Skeletal muscle satellite cell (primary cell): ENCODE results near the gene FXYD5. TPM values are rescaled to one million over a fixed set of nuclear protein-coding genes. Genes with fewer than 3 reads are reported as not detected.
A peak's percentile ranks its signal among the peaks of the same experiment; 100 is the strongest.

Experiments
- H3K27me3 ChIP-seq: 2 replicates; pipeline ENCODE4 v1.7.0; 2013; ENCODE audit warnings: low read length; ENCODE audit not compliant: control insufficient read depth, insufficient read depth
- H3K36me3 ChIP-seq: 2 replicates; pipeline ENCODE4 v1.7.0; 2013; ENCODE audit warnings: mild to moderate bottlenecking, control low read depth, low read length; ENCODE audit not compliant: insufficient read depth
- H3K4me1 ChIP-seq: 2 replicates; pipeline ENCODE4 v1.7.0; 2013; ENCODE audit warnings: low read length; ENCODE audit not compliant: control insufficient read depth, insufficient read depth
- H3K4me2 ChIP-seq: 2 replicates; pipeline ENCODE4 v1.7.0; 2013; ENCODE audit warnings: mild to moderate bottlenecking, low read length
- H3K4me3 ChIP-seq: 2 replicates; pipeline ENCODE4 v1.7.0; 2013; ENCODE audit warnings: low read length
- H3K9ac ChIP-seq: 2 replicates; pipeline ENCODE4 v1.7.0; 2013; ENCODE audit warnings: mild to moderate bottlenecking, low read depth, low read length, moderate library complexity
- H3K9me3 ChIP-seq: replicated peaks from 2 replicates; pipeline ENCODE4 v1.7.0; 2013; ENCODE audit warnings: mild to moderate bottlenecking, control low read depth, low read length
- total RNA-seq: library from RNA; depleted of rRNA; stranded (reverse); fragments of >200 nt; gene quantifications from 2 replicates; pipeline ENCODE4 v1.2.3, GENCODE V29; 2012; rRNA removed

FXYD5 gene
- total RNA-seq, result 35.5 and 50.0 TPM in 2 replicates

GRCh38 chr19:35154525-35155406 is at the start of gene FXYD5:
Gene FXYD5, plus strand, starts transcription at chr19:35154735. Its CDS starts 816 bp downstream, at chr19:35155551.
- Histone ChIP-seq H3K27me3 (no peaks in the 10 kb centered on the region), H3K4me3 (peak within 1 kb of the TSS; percentile 89), H3K4me2 (peak within 1 kb of the TSS; percentile 92), H3K9me3 (no peaks in the 10 kb centered on the region), H3K4me1 (peaks cover 22% of the 10 kb centered on the region), H3K9ac (peak within 1 kb of the TSS; percentile 84), H3K36me3 (peaks cover 21% of the 10 kb centered on the region)

GRCh38 chr19:35105047-35105410 is 49.5 kb upstream of the FXYD5 start:
- no peak overlapping the region for H3K9ac ChIP-seq
- no peaks in the 10 kb centered on the region for H3K4me1 ChIP-seq
- H3K4me2 ChIP-seq, result no peak overlapping the region
- peaks cover 16% of the 10 kb centered on the region for H3K27me3 ChIP-seq
- H3K9me3 ChIP-seq, result no peaks in the 10 kb centered on the region
- no peak overlapping the region for H3K4me3 ChIP-seq
- no peaks in the 10 kb centered on the region for H3K36me3 ChIP-seq

GRCh38 chr19:35105411-35106290 is 48.9 kb upstream of the FXYD5 start:
- no peak overlapping the region for H3K4me3 ChIP-seq
- peaks cover 16% of the 10 kb centered on the region for H3K27me3 ChIP-seq
- H3K9me3 ChIP-seq, result no peaks in the 10 kb centered on the region
- no peaks in the 10 kb centered on the region for H3K36me3 ChIP-seq
- H3K9ac ChIP-seq, result no peak overlapping the region
- no peak overlapping the region for H3K4me2 ChIP-seq
- H3K4me1 ChIP-seq, result no peaks in the 10 kb centered on the region

GRCh38 chr19:35106291-35106583 is 48.3 kb upstream of the FXYD5 start:
- H3K4me1 ChIP-seq, result no peaks in the 10 kb centered on the region
- H3K4me2 ChIP-seq, result no peak overlapping the region
- peaks cover 12% of the 10 kb centered on the region for H3K27me3 ChIP-seq
- no peak overlapping the region for H3K4me3 ChIP-seq
- H3K9me3 ChIP-seq, result no peaks in the 10 kb centered on the region
- no peaks in the 10 kb centered on the region for H3K36me3 ChIP-seq
- no peak overlapping the region for H3K9ac ChIP-seq

GRCh38 chr19:35106898-35107541 is 47.5 kb upstream of the FXYD5 start:
- no peak overlapping the region for H3K9ac ChIP-seq
- peaks cover 12% of the 10 kb centered on the region for H3K27me3 ChIP-seq
- no peaks in the 10 kb centered on the region for H3K4me1 ChIP-seq

GRCh38 chr19:35107545-35107944 is 47.0 kb upstream of the FXYD5 start:
- Histone ChIP-seq H3K4me2 (no peak overlapping the region), H3K4me3 (no peak overlapping the region), H3K36me3 (no peaks in the 10 kb centered on the region), H3K9me3 (no peaks in the 10 kb centered on the region), H3K27me3 (peaks cover 12% of the 10 kb centered on the region), H3K4me1 (no peaks in the 10 kb centered on the region), H3K9ac (no peak overlapping the region)

More at GRCh38 chr19:35106898-35107541, 47.5 kb upstream of the FXYD5 start:
- Histone ChIP-seq H3K9me3 (no peaks in the 10 kb centered on the region), H3K4me2 (no peak overlapping the region), H3K36me3 (no peaks in the 10 kb centered on the region), H3K4me3 (no peak overlapping the region)

GRCh38 chr19:35108730-35109129 is 45.8 kb upstream of the FXYD5 start:
- Histone ChIP-seq H3K36me3 (no peaks in the 10 kb centered on the region), H3K4me1 (no peaks in the 10 kb centered on the region), H3K4me2 (no peak overlapping the region), H3K9me3 (no peaks in the 10 kb centered on the region), H3K4me3 (no peak overlapping the region), H3K9ac (no peak overlapping the region), H3K27me3 (peaks cover 12% of the 10 kb centered on the region)

- H3K4me2 ChIP-seq, result no peak overlapping the region
- H3K36me3 ChIP-seq, result no peaks in the 10 kb centered on the region
- no peaks in the 10 kb centered on the region for H3K9me3 ChIP-seq
- H3K27me3 ChIP-seq, result peaks cover 15% of the 10 kb centered on the region
- H3K4me3 ChIP-seq, result no peak overlapping the region
- no peak overlapping the region for H3K9ac ChIP-seq
- H3K4me1 ChIP-seq, result no peaks in the 10 kb centered on the region
Measured at GRCh38 chr19:35109395-35110112, 45.0 kb upstream of the FXYD5 start.

GRCh38 chr19:35110974-35111373 is 43.6 kb upstream of the FXYD5 start:
- no peak overlapping the region for H3K9ac ChIP-seq
- no peak overlapping the region for H3K4me2 ChIP-seq
- H3K9me3 ChIP-seq, result no peaks in the 10 kb centered on the region
- H3K4me1 ChIP-seq, result no peaks in the 10 kb centered on the region
- H3K27me3 ChIP-seq, result peaks cover 21% of the 10 kb centered on the region
- no peak overlapping the region for H3K4me3 ChIP-seq
- H3K36me3 ChIP-seq, result no peaks in the 10 kb centered on the region

- H3K9ac ChIP-seq, result no peak overlapping the region
- H3K9me3 ChIP-seq, result no peaks in the 10 kb centered on the region
- H3K27me3 ChIP-seq, result peaks cover 34% of the 10 kb centered on the region
- no peaks in the 10 kb centered on the region for H3K36me3 ChIP-seq
- H3K4me3 ChIP-seq, result no peak overlapping the region
- no peak overlapping the region for H3K4me2 ChIP-seq
- no peaks in the 10 kb centered on the region for H3K4me1 ChIP-seq
Measured at GRCh38 chr19:35112995-35113688, 41.4 kb upstream of the FXYD5 start.
